Nephron (organoid): ENCODE data around the gene FEM1C.

Source experiments
- H3K27ac Mint-ChIP-seq, 3 experiments: 2 replicates each; pipeline ENCODE4 v1.8.0; 2020; ENCODE audit warnings: mixed read lengths in 3 of 3, mild to moderate bottlenecking in 2 of 3, moderate library complexity in 1 of 3
- H3K27me3 Mint-ChIP-seq: 2 replicates; pipeline ENCODE4 v1.8.0; 2021; ENCODE audit warnings: low read depth, mild to moderate bottlenecking, moderate library complexity, mixed read lengths
- H3K36me3 Mint-ChIP-seq: 2 replicates; pipeline ENCODE4 v1.8.0; 2020; ENCODE audit warnings: low read depth, mixed read lengths
- H3K4me1 Mint-ChIP-seq: 2 replicates; pipeline ENCODE4 v1.8.0; 2020; ENCODE audit warnings: mixed read lengths
- H3K4me3 Mint-ChIP-seq, 3 experiments: 2 replicates each; pipeline ENCODE4 v1.8.0; 2020; ENCODE audit warnings: mild to moderate bottlenecking in 3 of 3, mixed read lengths in 3 of 3, moderate library complexity in 2 of 3
- H3K9me3 Mint-ChIP-seq: 2 replicates; pipeline ENCODE4 v1.8.0; 2020; ENCODE audit warnings: mixed read lengths
- CTCF ChIP-seq, 3 experiments: fragments of 200-600 bp; sonication (generic); IDR thresholded peaks; one replicate each; pipeline ENCODE4 v1.5.0; 2021; ENCODE audit warnings: antibody characterized with exemption in 3 of 3; ENCODE audit not compliant: unreplicated experiment in 3 of 3

The FEM1C gene

GRCh38 chr5:115496936-115497576 lies 47.5 kb downstream of the FEM1C start:
- no peak for TF ChIP-seq CTCF (IDR thresholded peaks at IDR 0.05; ENCODE audit: unreplicated experiment in 3 of 3)
- Mint-ChIP-seq H3K36me3 (no peaks in the 10 kb centered on the region), H3K4me3 (no peak overlapping the region), H3K4me1 (peaks cover 7% of the 10 kb centered on the region), H3K9me3 (no peaks in the 10 kb centered on the region), H3K27ac (no peak overlapping the region), H3K27me3 (peaks cover 6% of the 10 kb centered on the region)

GRCh38 chr5:115494570-115495289 lies 49.8 kb downstream of the FEM1C start:
- Mint-ChIP-seq H3K27me3 (peaks cover 4% of the 10 kb centered on the region), H3K9me3 (no peaks in the 10 kb centered on the region), H3K4me3 (no peak overlapping the region), H3K27ac (peak overlapping the region in 1 of 3 experiments; percentile 6), H3K36me3 (no peaks in the 10 kb centered on the region), H3K4me1 (peaks cover 7% of the 10 kb centered on the region)
- TF ChIP-seq CTCF (IDR thresholded peaks at IDR 0.05; ENCODE audit: unreplicated experiment in 3 of 3): no peak

GRCh38 chr5:115490596-115490995 lies 54.0 kb downstream of the FEM1C start:
- no peaks in the 10 kb centered on the region for H3K36me3 Mint-ChIP-seq
- no peaks in the 10 kb centered on the region for H3K9me3 Mint-ChIP-seq
- H3K4me3 Mint-ChIP-seq: no peak overlapping the region
- H3K4me1 Mint-ChIP-seq: no peaks in the 10 kb centered on the region
- no peaks in the 10 kb centered on the region for H3K27me3 Mint-ChIP-seq
- no peak for TF ChIP-seq CTCF (IDR thresholded peaks at IDR 0.05; ENCODE audit: unreplicated experiment in 3 of 3)
- H3K27ac Mint-ChIP-seq: no peak overlapping the region

- Mint-ChIP-seq H3K27ac (no peak overlapping the region), H3K4me1 (no peaks in the 10 kb centered on the region), H3K27me3 (no peaks in the 10 kb centered on the region), H3K4me3 (no peak overlapping the region), H3K9me3 (no peaks in the 10 kb centered on the region), H3K36me3 (no peaks in the 10 kb centered on the region)
- no peak for TF ChIP-seq CTCF (IDR thresholded peaks at IDR 0.05; ENCODE audit: unreplicated experiment in 3 of 3)
These were observed 54.8 kb downstream of the FEM1C start for GRCh38 chr5:115489733-115490132.

GRCh38 chr5:115487756-115488155 lies 56.8 kb downstream of the FEM1C start:
- Mint-ChIP-seq H3K9me3 (no peaks in the 10 kb centered on the region), H3K4me3 (no peak overlapping the region), H3K36me3 (no peaks in the 10 kb centered on the region), H3K4me1 (no peaks in the 10 kb centered on the region), H3K27ac (no peak overlapping the region), H3K27me3 (no peaks in the 10 kb centered on the region)
- TF ChIP-seq CTCF (IDR thresholded peaks at IDR 0.05; ENCODE audit: unreplicated experiment in 3 of 3): no peak

GRCh38 chr5:115487168-115487567 lies 57.4 kb downstream of the FEM1C start:
- H3K4me1 Mint-ChIP-seq: no peaks in the 10 kb centered on the region
- no peaks in the 10 kb centered on the region for H3K27me3 Mint-ChIP-seq
- no peaks in the 10 kb centered on the region for H3K36me3 Mint-ChIP-seq
- no peak for TF ChIP-seq CTCF (IDR thresholded peaks at IDR 0.05; ENCODE audit: unreplicated experiment in 3 of 3)
- no peak overlapping the region for H3K4me3 Mint-ChIP-seq
- H3K9me3 Mint-ChIP-seq: no peaks in the 10 kb centered on the region
- no peak overlapping the region for H3K27ac Mint-ChIP-seq
